Germinal center (tissue), 1 donor: ENCODE results near the gene ZDHHC8.

Experiments used
- DNase-seq: peaks from one replicate; pipeline ENCODE4 v3.0.0; 2012; ENCODE audit warnings: mixed read lengths, low spot score

ZDHHC8 gene

DNA sequence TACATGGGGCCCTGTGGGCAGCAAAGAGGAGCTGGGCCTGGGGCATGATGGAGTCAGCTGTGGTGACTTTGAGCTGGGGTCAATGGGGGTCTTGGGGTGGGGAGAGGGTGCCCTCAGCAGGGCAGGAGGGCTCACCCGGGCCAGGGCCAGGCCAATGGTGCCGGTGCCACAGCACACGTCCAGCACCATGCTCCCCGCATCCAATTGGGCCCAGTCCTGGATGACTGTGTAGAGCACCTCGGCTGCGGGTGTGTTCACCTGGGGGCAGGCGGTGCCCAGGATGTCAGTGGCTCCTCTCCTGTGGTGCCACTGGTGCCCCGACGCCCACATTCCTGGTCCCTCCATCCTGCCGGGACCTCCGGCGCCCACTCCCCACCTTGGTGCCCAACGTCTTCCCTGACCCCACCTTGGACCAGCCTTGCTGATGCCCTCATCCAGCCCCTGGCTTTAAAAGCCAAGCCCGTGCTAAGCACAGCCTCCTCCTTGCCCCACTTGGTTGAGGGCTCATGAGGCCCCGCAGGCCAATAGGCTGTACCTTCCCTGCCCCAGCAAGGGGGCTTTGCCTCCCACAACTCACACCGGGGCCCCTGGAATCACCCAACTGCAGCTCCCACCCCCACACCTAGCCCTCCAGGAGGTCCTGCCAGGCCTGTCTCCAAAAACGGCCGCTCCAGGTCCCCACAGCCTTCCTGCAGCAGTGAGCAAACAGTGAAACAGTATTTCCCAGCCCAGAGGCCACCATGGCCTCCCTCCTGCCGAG lies 17.9 kb upstream of the ZDHHC8 start:
- no peak for DNase-seq

DNA sequence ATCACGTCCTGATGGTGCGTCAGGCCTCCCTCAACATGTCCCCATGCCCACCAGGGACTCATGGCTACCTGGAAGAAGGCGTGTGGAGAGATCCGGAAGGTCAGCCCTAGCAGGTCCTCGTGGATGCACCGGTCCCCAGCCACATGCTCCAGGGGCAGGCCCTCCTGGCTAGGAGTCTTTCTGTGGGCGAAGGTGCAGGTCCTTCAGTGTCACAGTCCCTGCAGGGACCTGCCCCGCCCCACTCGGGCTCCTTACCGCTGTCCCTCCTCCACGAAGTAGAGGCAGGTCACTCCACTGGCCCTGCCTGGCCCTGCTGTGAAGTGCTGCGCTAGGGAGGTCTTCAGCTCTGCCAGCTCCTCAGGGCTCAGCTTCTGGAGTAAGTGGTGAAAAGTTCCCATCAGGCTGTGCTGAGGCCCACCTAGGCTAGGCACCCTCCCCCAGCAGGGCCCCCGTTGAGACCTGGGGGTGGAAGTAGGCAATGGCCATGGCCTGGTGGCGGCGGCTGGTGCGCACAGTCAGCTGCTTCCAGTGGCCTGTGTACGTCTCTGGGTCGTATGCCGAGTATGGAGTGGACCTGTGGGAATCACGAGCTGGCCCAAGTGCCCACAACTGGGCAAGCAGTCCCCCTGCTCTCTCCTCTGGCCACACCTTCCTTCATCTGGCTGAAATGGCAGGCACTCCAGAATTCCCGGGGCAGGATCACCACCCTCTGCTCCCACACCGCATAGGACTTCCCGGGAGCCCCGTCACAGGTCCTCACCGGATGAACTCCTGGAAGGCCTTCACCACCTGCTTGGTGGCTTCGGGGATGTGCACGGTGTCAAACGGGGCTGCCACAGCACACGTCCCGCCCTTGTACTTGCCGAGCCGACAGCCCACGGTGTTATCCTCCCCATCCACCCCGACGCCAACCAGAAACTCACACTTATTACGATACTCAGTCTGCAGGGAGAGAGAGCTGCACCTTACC lies 16.8 kb upstream of the ZDHHC8 start:
- no peak for DNase-seq

- DNase-seq: no peak
These were observed 15.8 kb upstream of the ZDHHC8 start, which contains the start of gene RANBP1 for GRCh38 chr22:20115691-20116375. Gene RANBP1, plus strand, starts transcription at chr22:20116104. Its CDS starts 81 bp downstream, at chr22:20116185.

GRCh38 chr22:20116376-20116950 lies 15.1 kb upstream of the ZDHHC8 start:
- no peak for DNase-seq

GRCh38 chr22:20116951-20117632 lies 14.5 kb upstream of the ZDHHC8 start, which contains the start of gene TRMT2A:
Gene TRMT2A, minus strand, starts transcription at chr22:20117226. Its CDS starts 320 bp downstream, at chr22:20116906.
- DNase-seq: peak; percentile 96

GRCh38 chr22:20117633-20118299 lies 13.8 kb upstream of the ZDHHC8 start:
- peak; percentile 44 for DNase-seq

DNA sequence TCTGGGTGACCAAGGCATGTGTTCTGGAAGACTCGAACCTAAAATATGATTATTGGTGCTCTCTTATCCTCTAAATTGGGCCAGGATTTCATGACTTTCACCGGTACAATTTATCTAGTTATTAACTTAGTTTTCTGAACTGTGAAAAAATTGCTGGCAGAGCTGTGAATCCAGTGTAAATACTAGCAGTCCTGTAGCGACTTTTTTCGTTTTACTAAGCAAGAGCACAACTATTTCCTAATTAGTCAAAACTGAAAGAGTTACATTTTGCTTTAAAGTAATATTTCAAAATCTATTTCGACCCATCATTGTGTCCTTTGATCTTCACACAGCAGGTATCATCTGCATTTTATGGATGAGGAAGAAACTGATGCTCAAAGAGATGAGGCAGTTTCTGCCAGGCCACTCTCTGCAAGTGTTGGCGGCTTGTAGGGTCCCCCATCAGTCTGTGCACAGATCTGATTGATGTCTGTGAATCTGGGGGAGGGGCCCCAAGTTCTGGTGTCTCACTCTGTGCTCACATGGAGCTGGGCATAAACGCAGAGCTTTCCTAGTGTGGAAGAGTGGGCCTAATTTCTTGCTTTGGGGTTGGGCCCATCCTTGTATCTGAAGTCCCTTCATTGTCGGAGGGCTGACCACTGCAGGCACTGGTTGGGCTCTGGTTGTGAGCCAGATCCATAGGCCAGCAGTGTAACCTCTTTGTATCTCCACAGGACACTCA lies 13.1 kb upstream of the ZDHHC8 start:
- no peak for DNase-seq

DNA sequence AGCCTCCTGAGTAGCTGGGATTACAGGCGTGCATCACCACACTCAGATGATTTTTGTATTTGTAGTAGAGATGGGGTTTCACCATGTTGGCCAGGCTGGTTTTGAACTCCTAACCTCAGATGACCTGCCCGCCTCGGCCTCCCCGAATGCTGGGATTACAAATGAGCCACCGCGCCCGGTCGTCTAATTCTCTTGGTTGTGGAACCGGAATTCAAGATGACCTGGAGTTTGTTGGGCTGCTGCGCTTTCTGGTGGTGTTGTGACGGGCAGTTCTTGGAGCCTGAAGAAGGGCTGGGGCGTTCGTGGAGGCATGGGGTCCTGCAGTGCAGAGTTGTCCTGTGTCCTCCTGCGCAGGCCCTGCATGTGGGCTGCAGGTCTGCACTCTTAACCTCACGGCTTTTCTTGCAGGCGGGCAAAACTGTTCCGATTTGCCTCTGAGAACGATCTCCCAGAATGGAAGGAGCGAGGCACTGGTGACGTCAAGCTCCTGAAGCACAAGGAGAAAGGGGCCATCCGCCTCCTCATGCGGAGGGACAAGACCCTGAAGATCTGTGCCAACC lies 9.7 kb upstream of the ZDHHC8 start:
- DNase-seq: no peak

- no peak for DNase-seq
These were observed 8.1 kb upstream of the ZDHHC8 start for GRCh38 chr22:20123366-20124082.

- no peak for DNase-seq
These were observed 7.4 kb upstream of the ZDHHC8 start for GRCh38 chr22:20124083-20124787.

- no peak for DNase-seq
These were observed 6.1 kb upstream of the ZDHHC8 start for GRCh38 chr22:20125201-20126174.

- DNase-seq: no peak
These were observed 5.1 kb upstream of the ZDHHC8 start for GRCh38 chr22:20126284-20127029.

DNA sequence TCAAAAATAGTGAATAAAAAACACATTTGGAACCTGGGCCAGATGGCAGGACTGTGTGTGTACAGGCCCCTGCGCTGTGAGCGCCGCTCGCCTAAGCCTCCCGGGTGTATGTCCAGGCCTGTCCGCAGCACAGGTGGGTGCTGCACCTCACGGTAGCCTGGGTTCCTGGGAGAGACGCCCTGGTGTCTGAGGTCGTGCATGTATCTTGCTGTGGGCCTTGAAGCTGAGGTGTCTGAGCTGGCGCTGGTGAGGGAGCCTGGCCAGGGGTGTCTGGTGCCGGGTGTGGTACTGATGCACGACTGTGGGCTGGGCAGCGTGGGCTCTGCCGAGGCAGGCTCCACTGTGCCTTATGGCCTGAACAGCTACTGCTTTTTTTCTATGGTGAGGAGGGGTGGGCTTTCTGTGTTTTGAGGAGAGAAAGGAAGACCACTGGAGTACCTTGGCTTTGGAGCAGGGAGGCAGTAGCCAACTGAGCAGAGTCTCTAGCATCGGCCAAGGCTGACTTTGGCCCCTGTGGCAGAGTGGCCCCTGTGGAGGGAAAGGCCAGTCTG lies 4.2 kb upstream of the ZDHHC8 start:
- no peak for DNase-seq

DNA sequence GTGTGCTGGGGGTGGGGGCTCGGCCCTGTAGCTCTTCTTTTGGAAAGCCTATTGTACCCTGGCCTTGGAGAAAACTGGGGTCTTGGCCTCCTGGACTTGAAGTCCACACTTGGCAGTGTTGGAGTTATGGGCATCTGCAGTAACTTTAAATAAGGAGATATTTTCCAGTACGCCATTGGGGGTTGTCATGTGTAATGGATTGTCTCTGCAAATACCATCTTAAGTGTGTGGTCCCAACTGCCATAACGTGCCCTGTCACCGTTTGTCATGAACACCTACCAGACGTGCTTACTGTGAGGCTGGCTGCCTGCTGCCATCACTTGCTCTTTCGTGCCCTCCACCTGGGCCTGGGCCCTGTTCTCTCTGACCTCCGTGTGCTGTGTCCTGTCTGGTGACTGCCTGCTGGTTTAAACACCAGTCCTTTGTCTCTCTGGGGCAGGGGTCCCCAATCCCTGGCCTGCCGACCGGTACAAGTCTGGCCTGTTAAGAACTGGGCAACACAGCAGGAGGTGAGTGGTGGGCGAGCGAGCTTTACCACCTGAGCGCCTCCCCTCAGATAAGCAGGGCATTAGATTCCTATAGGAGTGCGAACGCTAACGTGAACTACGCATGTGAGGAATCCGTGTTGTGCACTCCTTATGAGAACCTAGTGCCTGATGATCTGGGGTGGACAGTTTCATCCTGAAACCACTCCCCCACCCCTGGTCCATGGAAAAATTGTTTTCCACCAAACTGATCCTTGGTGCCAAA lies 3.6 kb upstream of the ZDHHC8 start:
- DNase-seq: no peak

- DNase-seq: no peak
These were observed 3.0 kb upstream of the ZDHHC8 start for GRCh38 chr22:20128619-20128901.
